Activated B cell treated with CpG ODN at 0.5 μM for 24 hours (primary cell): ENCODE measurements around the gene MPP3. TPM values are rescaled to one million over a fixed set of nuclear protein-coding genes. Genes with fewer than 3 reads are reported as not detected.

Experiments used
- ATAC-seq: fragments of 200-7000 bp; cut with Tn5 transposase; one replicate; pipeline ENCODE4 v1.10.0; 2021; ENCODE audit warnings: low read depth, mild to moderate bottlenecking, moderate library complexity
- CTCF ChIA-PET: fragments of 350-600 bp; sonication (Branson Sonifier 250); formaldehyde crosslinking; loops from one replicate; lab custom pipeline; 2021; ENCODE audit warnings: antibody characterized with exemption; lab: Charles Lee
- POLR2A ChIA-PET: fragments of 350-600 bp; sonication (Branson Sonifier 250); formaldehyde crosslinking; loops from one replicate; lab custom pipeline; 2021; ENCODE audit warnings: antibody characterized with exemption; lab: Charles Lee
- DNase-seq: peaks from one replicate; pipeline ENCODE4 v3.0.0; 2022
- H3K27ac Mint-ChIP-seq: one replicate; pipeline ENCODE4 v1.8.0; 2020; ENCODE audit warnings: mixed read lengths
- H3K27me3 Mint-ChIP-seq: one replicate; pipeline ENCODE4 v1.8.0; 2021; ENCODE audit warnings: mixed read lengths
- H3K36me3 Mint-ChIP-seq: one replicate; pipeline ENCODE4 v1.8.0; 2021; ENCODE audit warnings: low read depth, mixed read lengths
- H3K4me1 Mint-ChIP-seq: one replicate; pipeline ENCODE4 v1.8.0; 2021; ENCODE audit warnings: mixed read lengths
- H3K4me3 Mint-ChIP-seq: one replicate; pipeline ENCODE4 v1.8.0; 2020; ENCODE audit warnings: mild to moderate bottlenecking, mixed read lengths
- H3K9me3 Mint-ChIP-seq: one replicate; pipeline ENCODE4 v1.8.0; 2020; ENCODE audit warnings: mixed read lengths
- intact Hi-C: fragments of 100-400 bp; cut with micrococcal nuclease; formaldehyde crosslinking; loops from one replicate; pipeline ENCODE4 v1.15.1; 2024
- total RNA-seq: library from RNA; stranded (reverse); gene quantifications from 2 replicates; pipeline ENCODE4 v1.2.3, GENCODE V29; 2022
- TF ChIP-seq, protein P1 (sequence below): fragments of 200-600 bp; IDR thresholded peaks from one replicate; pipeline ENCODE4 v1.8.0; 2022; ENCODE audit warnings: antibody characterized with exemption, mild to moderate bottlenecking

MPP3 gene
- total RNA-seq, 1 donor from 2014 or later = not detected

DNA sequence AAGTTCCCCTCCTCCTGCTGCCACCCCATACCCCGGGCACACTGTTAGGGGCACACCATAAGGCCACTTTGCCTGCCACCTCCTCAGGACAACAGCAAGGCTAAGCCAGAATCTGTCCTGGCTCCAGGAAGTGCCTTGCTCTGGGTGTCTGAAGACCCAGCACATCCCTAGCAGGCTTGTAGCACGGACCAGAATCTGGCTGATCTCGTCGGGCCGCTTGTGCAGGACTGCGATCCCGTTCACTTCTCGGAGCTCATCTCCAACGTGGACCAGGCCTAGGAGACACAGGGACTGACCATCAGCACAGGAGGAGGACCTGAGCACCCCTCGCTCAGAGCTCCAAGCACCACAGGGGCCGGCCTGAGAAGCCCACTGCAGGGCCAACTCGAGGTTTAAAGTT, 7.4 kb downstream of the MPP3 start:
- intact Hi-C loops = loop anchor here (10.0 kb wide), 1 partner anchor 79 kb away; the partner anchor contains the start of gene MPP2
- ATAC-seq (no peak), DNase-seq (no peak)
- ChIA-PET CTCF (no interaction called here), POLR2A (no interaction called here)
- H3K27ac Mint-ChIP-seq = no peak overlapping the region
- H3K27me3 Mint-ChIP-seq = peaks cover 12% of the 10 kb centered on the region
- no peaks in the 10 kb centered on the region for H3K36me3 Mint-ChIP-seq
- no peaks in the 10 kb centered on the region for H3K9me3 Mint-ChIP-seq
- no peaks in the 10 kb centered on the region for H3K4me1 Mint-ChIP-seq
- H3K4me3 Mint-ChIP-seq = no peak overlapping the region
- TF ChIP-seq, protein P1, sequence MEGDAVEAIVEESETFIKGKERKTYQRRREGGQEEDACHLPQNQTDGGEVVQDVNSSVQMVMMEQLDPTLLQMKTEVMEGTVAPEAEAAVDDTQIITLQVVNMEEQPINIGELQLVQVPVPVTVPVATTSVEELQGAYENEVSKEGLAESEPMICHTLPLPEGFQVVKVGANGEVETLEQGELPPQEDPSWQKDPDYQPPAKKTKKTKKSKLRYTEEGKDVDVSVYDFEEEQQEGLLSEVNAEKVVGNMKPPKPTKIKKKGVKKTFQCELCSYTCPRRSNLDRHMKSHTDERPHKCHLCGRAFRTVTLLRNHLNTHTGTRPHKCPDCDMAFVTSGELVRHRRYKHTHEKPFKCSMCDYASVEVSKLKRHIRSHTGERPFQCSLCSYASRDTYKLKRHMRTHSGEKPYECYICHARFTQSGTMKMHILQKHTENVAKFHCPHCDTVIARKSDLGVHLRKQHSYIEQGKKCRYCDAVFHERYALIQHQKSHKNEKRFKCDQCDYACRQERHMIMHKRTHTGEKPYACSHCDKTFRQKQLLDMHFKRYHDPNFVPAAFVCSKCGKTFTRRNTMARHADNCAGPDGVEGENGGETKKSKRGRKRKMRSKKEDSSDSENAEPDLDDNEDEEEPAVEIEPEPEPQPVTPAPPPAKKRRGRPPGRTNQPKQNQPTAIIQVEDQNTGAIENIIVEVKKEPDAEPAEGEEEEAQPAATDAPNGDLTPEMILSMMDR = no peak

DNA sequence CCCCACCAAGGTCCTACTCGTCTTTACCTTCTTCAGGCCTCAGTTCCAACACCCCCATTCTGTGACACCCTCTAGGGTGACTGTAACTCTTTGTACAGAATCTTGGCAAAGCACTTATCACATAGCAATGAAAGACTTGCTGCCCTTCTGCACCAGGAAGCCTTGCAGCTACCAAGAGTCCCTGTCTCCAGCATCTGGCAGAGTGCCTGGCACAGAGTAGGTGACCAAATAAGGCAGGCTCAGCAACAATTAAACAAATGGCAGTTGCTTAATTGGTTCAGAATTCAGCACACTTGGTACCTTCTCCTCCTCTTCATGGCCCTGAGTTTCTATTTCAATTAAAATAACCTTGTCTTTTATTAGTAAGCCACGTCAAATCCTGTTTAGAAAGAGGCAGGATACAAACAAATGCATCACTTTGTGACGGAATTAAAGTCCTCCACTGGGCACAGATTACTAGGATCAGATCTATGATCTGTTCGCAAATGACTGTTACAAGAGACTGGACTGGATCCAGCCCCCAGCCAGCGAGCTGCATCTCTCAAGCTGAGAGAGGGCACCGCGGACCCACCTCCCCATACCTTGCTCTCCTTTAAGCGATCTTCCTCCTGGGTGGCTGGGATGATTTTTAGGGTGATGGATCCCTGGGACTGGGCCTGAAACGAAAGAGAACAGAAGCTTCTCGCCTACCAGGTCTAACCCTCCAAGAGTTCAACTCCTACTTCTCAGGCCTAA, 9.4 kb downstream of the MPP3 start:
- ChIA-PET POLR2A (no interaction called here), CTCF (no interaction called here)
- Mint-ChIP-seq H3K9me3 (no peaks in the 10 kb centered on the region), H3K4me3 (no peak overlapping the region), H3K36me3 (no peaks in the 10 kb centered on the region), H3K27ac (no peak overlapping the region), H3K27me3 (peaks cover 6% of the 10 kb centered on the region), H3K4me1 (no peaks in the 10 kb centered on the region)
- intact Hi-C loops = loop anchor here (10.0 kb wide), 1 partner anchor 81 kb away; the partner anchor contains the start of gene MPP2
- DNase-seq (no peak), ATAC-seq (no peak)
- TF ChIP-seq, protein P1 = no peak

DNA sequence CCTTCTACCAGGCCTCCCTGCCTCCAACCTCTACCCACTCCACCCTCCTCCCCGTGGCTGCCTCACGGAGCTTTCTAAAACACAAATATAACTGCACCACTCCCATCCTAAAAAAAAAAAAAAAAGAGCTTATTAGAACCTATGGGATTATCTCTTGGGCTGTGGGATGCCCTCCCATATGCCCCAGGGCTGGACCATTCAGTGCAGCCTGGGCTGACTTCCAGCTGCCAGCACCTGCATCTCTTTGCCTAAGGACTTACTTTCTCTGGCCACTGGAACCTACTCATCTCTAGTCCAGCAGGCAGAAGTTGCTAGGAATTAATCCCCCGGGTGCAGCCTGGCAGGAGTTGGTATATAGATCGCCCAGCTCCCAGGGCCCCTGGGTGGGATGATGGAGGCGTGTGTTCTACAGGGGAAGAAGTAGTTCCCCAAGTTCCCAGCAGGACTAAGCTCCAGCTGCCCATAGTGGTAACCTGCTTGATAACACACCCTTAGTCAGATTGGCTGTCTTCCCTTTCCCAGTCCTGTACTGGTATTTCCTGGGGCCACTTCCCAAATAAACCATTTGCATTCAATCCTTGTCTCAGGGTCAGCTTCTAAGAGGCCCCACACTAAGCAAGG, 10.3 kb downstream of the MPP3 start:
- no peak overlapping the region for H3K4me3 Mint-ChIP-seq
- no peaks in the 10 kb centered on the region for H3K4me1 Mint-ChIP-seq
- H3K9me3 Mint-ChIP-seq = no peaks in the 10 kb centered on the region
- H3K36me3 Mint-ChIP-seq = no peaks in the 10 kb centered on the region
- H3K27me3 Mint-ChIP-seq = peaks cover 6% of the 10 kb centered on the region
- H3K27ac Mint-ChIP-seq = no peak overlapping the region
- DNase-seq (no peak), ATAC-seq (no peak)
- CTCF ChIA-PET = no interaction called here
- POLR2A ChIA-PET = no interaction called here
- intact Hi-C loops = loop anchor here (10.0 kb wide), 1 partner anchor 82 kb away; the partner anchor contains the start of gene MPP2
- TF ChIP-seq, protein P1 = no peak

DNA sequence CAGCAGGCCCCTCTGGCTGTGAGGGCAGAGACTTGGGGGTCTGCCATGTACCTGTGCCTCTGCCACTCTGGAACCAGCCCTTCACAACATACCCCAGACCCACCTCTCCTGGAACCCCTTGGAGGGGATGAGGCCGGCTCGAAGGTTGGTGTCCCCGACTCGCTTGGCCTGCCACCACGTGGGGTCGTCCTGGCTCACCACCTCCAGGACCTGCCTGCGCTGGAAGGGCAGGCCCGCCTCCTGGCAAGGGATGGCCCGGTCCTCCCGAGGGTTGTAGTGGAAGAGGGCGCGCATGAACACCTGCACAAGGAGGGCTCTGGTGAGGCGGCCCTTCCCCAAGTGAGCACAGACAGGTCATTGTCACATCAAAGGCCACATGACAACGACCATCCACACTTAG, 12.2 kb downstream of the MPP3 start:
- CTCF ChIA-PET = no interaction called here
- ATAC-seq (no peak), DNase-seq (no peak)
- POLR2A ChIA-PET = no interaction called here
- Mint-ChIP-seq H3K27me3 (peaks cover 6% of the 10 kb centered on the region), H3K4me3 (no peak overlapping the region), H3K27ac (no peak overlapping the region), H3K4me1 (no peaks in the 10 kb centered on the region), H3K9me3 (no peaks in the 10 kb centered on the region), H3K36me3 (no peaks in the 10 kb centered on the region)
- intact Hi-C loops = loop anchor here (10.0 kb wide), 1 partner anchor 84 kb away; the partner anchor contains the start of gene MPP2
- TF ChIP-seq, protein P1 = no peak

DNA sequence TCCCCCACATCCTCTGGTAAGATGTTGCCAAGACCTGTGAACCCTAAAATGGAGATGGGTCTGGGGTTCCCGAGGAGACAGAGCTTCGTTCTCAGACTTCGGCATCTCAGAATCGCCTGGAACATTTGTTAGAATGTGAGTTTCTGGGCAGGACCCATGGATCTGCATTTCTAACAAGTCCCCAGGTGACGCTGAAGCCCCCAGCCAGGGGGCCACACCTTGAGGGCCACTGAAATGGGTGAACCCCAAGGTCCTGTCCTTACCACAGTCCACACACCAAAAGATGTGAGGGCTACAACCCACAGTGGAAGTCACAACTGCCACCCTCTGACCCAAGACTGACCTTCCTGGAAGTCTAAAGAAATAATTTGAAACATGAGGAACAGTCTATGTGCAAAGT, 14.0 kb downstream of the MPP3 start:
- POLR2A ChIA-PET = no interaction called here

More for the DNA sequence above, 14.0 kb downstream of the MPP3 start:
- no peak overlapping the region for H3K4me3 Mint-ChIP-seq
- DNase-seq (no peak), ATAC-seq (no peak)
- intact Hi-C loops = no loop called here
- H3K9me3 Mint-ChIP-seq = no peaks in the 10 kb centered on the region
- no peaks in the 10 kb centered on the region for H3K4me1 Mint-ChIP-seq
- peaks cover 6% of the 10 kb centered on the region for H3K27me3 Mint-ChIP-seq
- H3K36me3 Mint-ChIP-seq = no peaks in the 10 kb centered on the region
- H3K27ac Mint-ChIP-seq = no peak overlapping the region
- TF ChIP-seq, protein P1 = no peak
- CTCF ChIA-PET = no interaction called here
